ENCODE data around the gene CA6. TPM values are rescaled to one million over a fixed set of nuclear protein-coding genes. Genes with fewer than 3 reads are reported as not detected.
A peak's percentile ranks its signal among the peaks of the same experiment; 100 is the strongest.

The CA6 gene
- total and polyA plus RNA-seq, 2 experiments from 2014 or later: not detected

DNA sequence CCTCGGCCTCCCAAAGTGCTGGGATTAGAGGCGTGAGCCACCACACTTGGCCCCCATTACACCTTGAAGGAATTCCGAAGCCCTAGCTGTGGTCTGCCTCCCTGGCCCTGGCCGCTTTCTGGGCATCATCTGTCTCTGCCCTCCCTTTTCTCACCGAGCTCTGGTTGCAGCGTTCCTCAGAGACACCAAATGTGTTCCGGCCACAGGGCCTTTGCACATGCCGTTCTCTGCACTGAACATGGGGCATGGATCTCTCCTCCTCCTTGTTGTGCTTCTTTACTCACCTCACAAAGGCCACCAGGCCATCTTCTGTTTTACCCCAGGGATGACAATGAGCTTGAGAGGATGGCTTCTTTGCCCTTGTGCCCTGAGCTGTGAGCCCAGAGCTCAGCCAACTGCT lies 39.3 kb downstream of the CA6 start:
- Histone ChIP-seq H3K4me3 (no peak overlapping the region), H3F3A (ENCODE audit: insufficient read depth) (peaks cover 14% of the 10 kb centered on the region), H3K4me2 (ENCODE audit: unreplicated experiment) (no peak overlapping the region), H3K4me1 (ENCODE audit: insufficient read depth) (peaks cover 8% of the 10 kb centered on the region; the same call in 1 of the 2 replicates), H2AFZ (no peak overlapping the region), H3K9me2 (ENCODE audit: insufficient read depth) (no peaks in the 10 kb centered on the region), H3K36me3 (ENCODE audit: low read depth) (no peaks in the 10 kb centered on the region), H3K27me3 (replicated peaks; ENCODE audit: insufficient read depth) (no peaks in the 10 kb centered on the region), H3K27ac (no peak overlapping the region), H3K79me2 (ENCODE audit: insufficient read depth) (no peaks in the 10 kb centered on the region), H4K20me1 (ENCODE audit: insufficient read depth) (no peaks in the 10 kb centered on the region), H3K9me3 (ENCODE audit: low read depth) (no peaks in the 10 kb centered on the region), H3K9ac (no peak overlapping the region)
- 87 to 91% methylated on average over 8 of the region's 8 CpGs for WGBS, 2 experiments (ENCODE audit: low coverage in 1 of 2, low lambda C conversion rate in 2 of 2, missing lambda C conversion rate in 2 of 2)
- in situ Hi-C loops (cut with MboI): no loop called here
- DNase-seq: no peak
- TF ChIP-seq EZH2 (IDR thresholded peaks at IDR 0.05; ENCODE audit: insufficient read depth, poor library complexity, severe bottlenecking): no peak
- no peak for TF ChIP-seq EZH2phosphoT487 (IDR thresholded peaks at IDR 0.05; ENCODE audit: insufficient read depth, low read depth)

DNA sequence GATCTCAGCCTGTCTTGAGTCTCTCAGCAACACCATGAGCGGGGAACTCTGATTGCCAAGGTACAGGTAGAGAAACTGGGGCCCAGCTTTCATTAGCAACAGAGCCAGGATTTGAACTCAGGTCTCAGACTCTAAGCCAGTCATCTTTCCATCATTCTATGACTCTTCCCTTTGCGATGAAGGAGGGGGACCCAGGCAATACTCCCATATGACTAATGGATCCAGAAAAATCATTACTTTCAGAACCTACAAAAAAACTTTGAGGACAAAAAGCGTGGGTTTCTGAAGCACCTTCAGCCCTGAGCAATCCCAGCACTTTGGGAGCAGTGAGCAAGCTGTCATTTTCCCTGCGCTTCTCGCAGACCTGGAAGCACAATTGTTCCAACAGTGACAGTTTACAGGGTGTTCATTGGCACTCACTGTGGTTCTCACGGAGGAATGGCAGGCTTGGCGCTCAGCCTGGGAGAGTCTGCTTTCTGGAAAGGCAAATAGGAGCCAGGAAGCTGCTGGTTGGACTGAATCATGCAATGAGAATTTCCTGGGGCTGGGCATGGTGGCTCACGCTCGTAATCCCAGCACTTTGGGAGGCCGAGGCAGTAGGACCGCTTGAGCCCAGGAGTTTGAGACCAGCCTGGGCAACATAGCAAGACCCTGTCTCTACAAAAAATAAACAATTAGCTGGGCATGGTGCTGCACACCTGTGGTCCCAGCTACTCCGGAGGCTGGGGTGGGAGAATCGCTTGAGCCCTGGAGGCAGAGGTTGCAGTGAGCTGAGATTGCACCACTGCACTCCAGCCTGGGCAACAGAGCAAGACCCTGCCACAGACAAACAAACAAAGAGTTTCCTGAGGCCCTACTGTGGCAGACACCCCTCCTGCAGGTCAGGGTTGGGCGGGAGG lies 40.5 kb downstream of the CA6 start:
- Histone ChIP-seq H3K9ac (peak overlapping the region; percentile 73), H3K9me2 (ENCODE audit: insufficient read depth) (no peaks in the 10 kb centered on the region), H3K4me1 (ENCODE audit: insufficient read depth) (peaks cover 8% of the 10 kb centered on the region; the same call in 1 of the 2 replicates), H3K79me2 (ENCODE audit: insufficient read depth) (no peaks in the 10 kb centered on the region), H3F3A (ENCODE audit: insufficient read depth) (peaks cover 14% of the 10 kb centered on the region), H3K27me3 (replicated peaks; ENCODE audit: insufficient read depth) (no peaks in the 10 kb centered on the region), H3K4me2 (ENCODE audit: unreplicated experiment) (peak overlapping the region; percentile 38), H3K27ac (peak overlapping the region; percentile 97), H3K9me3 (ENCODE audit: low read depth) (no peaks in the 10 kb centered on the region), H3K36me3 (ENCODE audit: low read depth) (no peaks in the 10 kb centered on the region), H4K20me1 (ENCODE audit: insufficient read depth) (no peaks in the 10 kb centered on the region), H3K4me3 (peak overlapping the region; percentile 44), H2AFZ (peak overlapping the region; percentile 83)
- in situ Hi-C loops (cut with MboI): no loop called here
- WGBS, 2 experiments (ENCODE audit: low coverage in 1 of 2, low lambda C conversion rate in 2 of 2, missing lambda C conversion rate in 2 of 2): 17 to 19% methylated on average over 14 of the region's 14 CpGs
- TF ChIP-seq EZH2 (IDR thresholded peaks at IDR 0.05; ENCODE audit: insufficient read depth, poor library complexity, severe bottlenecking) (no peak), EZH2phosphoT487 (IDR thresholded peaks at IDR 0.05; ENCODE audit: insufficient read depth, low read depth) (no peak)
- peak; percentile 98 for DNase-seq

DNA sequence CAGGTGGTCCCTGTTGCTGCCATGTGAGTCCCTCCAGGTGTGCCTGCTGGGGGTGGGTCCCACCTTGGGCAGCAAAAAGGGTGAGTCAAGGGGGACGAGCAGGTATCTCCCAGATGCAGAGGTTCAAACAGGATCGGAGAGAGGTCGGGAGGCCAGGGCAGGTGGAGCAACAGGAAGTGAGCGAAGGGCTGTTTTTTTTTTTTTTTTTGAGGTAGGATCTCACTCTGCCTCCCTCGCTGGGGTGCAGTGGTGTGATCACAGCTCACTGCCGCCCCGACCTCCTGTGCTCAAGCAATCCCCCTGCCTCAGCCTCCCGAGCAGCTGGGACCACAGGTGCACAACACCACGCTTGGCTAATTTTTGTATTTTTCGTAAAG lies 41.1 kb downstream of the CA6 start:
- Histone ChIP-seq H3K27me3 (replicated peaks; ENCODE audit: insufficient read depth) (no peaks in the 10 kb centered on the region), H3K4me2 (ENCODE audit: unreplicated experiment) (peak overlapping the region; percentile 38), H3K9me2 (ENCODE audit: insufficient read depth) (no peaks in the 10 kb centered on the region), H3F3A (ENCODE audit: insufficient read depth) (peaks cover 14% of the 10 kb centered on the region), H4K20me1 (ENCODE audit: insufficient read depth) (no peaks in the 10 kb centered on the region), H3K79me2 (ENCODE audit: insufficient read depth) (no peaks in the 10 kb centered on the region), H3K36me3 (ENCODE audit: low read depth) (no peaks in the 10 kb centered on the region), H3K9ac (peak overlapping the region; percentile 73), H3K9me3 (ENCODE audit: low read depth) (no peaks in the 10 kb centered on the region), H3K4me1 (ENCODE audit: insufficient read depth) (peaks cover 8% of the 10 kb centered on the region; the same call in 1 of the 2 replicates), H2AFZ (no peak overlapping the region), H3K27ac (peak overlapping the region; percentile 97), H3K4me3 (no peak overlapping the region)
- DNase-seq: no peak
- TF ChIP-seq EZH2phosphoT487 (IDR thresholded peaks at IDR 0.05; ENCODE audit: insufficient read depth, low read depth): no peak
- TF ChIP-seq EZH2 (IDR thresholded peaks at IDR 0.05; ENCODE audit: insufficient read depth, poor library complexity, severe bottlenecking): no peak
- in situ Hi-C loops (cut with MboI): no loop called here
- WGBS, 2 experiments (ENCODE audit: low coverage in 1 of 2, low lambda C conversion rate in 2 of 2, missing lambda C conversion rate in 2 of 2): 93 to 95% methylated on average over 10 of the region's 10 CpGs

DNA sequence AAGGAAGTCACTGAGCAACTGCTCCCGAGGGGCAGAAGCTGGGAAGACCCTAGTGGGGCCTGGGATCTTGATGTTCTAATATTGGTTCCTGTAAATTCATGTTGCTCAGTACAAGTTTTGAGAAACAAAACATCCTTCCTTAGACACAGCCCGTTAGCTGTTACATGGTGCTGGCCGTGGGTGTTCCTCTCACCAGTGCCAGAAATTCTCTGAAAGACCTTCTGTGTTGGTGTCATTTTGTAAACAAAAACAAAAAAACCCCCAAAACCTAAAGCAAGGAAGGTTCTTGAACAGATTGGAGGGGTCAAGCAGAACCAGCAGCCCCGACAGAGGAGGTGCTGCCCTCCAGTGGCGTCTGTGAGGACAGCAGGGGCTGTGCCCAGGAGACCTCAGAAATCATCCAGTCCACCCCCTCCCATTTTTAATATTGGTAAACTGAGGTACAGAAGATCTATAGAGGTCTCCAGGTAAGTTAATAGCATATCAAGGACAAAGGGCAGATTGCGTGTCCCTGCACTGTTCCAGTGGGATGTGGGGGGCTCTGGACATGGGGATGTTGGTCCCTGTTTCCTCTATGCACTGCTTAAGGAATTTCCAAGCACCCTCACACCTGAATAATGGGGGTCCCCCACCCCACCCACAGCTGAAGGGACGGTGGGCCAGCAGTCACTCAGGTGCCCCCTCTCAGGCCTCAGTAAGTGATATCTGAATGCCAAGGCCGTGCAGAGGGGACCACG lies 42.4 kb downstream of the CA6 start:
- in situ Hi-C loops (cut with MboI): no loop called here
- TF ChIP-seq EZH2 (IDR thresholded peaks at IDR 0.05; ENCODE audit: insufficient read depth, poor library complexity, severe bottlenecking) (no peak), EZH2phosphoT487 (IDR thresholded peaks at IDR 0.05; ENCODE audit: insufficient read depth, low read depth) (no peak)
- Histone ChIP-seq H3K27me3 (replicated peaks; ENCODE audit: insufficient read depth) (no peaks in the 10 kb centered on the region), H3K36me3 (ENCODE audit: low read depth) (no peaks in the 10 kb centered on the region), H3K27ac (peak overlapping the region; percentile 9; the same call in 1 of the 2 replicates), H3K4me2 (ENCODE audit: unreplicated experiment) (no peak overlapping the region), H3K4me1 (ENCODE audit: insufficient read depth) (peaks cover 8% of the 10 kb centered on the region; the same call in 1 of the 2 replicates), H3K9me3 (ENCODE audit: low read depth) (no peaks in the 10 kb centered on the region), H3K9ac (peak overlapping the region; percentile 4; the same call in 1 of the 2 replicates), H3K4me3 (no peak overlapping the region), H3K79me2 (ENCODE audit: insufficient read depth) (no peaks in the 10 kb centered on the region), H4K20me1 (ENCODE audit: insufficient read depth) (no peaks in the 10 kb centered on the region), H2AFZ (peak overlapping the region; percentile 52), H3F3A (ENCODE audit: insufficient read depth) (peaks cover 14% of the 10 kb centered on the region), H3K9me2 (ENCODE audit: insufficient read depth) (no peaks in the 10 kb centered on the region)
- peak; percentile 65 for DNase-seq
- WGBS, 2 experiments (ENCODE audit: low coverage in 1 of 2, low lambda C conversion rate in 2 of 2, missing lambda C conversion rate in 2 of 2): 18 to 24% methylated on average over 9 of the region's 9 CpGs
